Measurements from ENCODE around the gene MEGF6. TPM values are rescaled to one million over a fixed set of nuclear protein-coding genes. Genes with fewer than 3 reads are reported as not detected.

Gene MEGF6
- total RNA-seq, 2 donors from 2014 or later: 67.3 to 82.5 TPM

- intact Hi-C loops (cut with DNase I): no loop called here
- DNase-seq (ENCODE audit: low spot score): no peak
- no peak for TF ChIP-seq CTCF (IDR thresholded peaks at IDR 0.05)
- no peak for TF ChIP-seq POLR2AphosphoS5 (IDR thresholded peaks at IDR 0.05)
- no peak for TF ChIP-seq POLR2A (IDR thresholded peaks at IDR 0.05)
- Histone ChIP-seq H3K4me1 (replicated peaks) (no peaks in the 10 kb centered on the region), H3K27ac (no peak overlapping the region), H3K36me3 (no peaks in the 10 kb centered on the region), H3K9me3 (no peaks in the 10 kb centered on the region), H3K4me3 (no peak overlapping the region), H3K27me3 (replicated peaks; ENCODE audit: insufficient read depth) (no peaks in the 10 kb centered on the region)
- WGBS: 96% methylated on average over 15 of the region's 15 CpGs
Measured at GRCh38 chr1:3511856-3512255, 99.5 kb downstream of the MEGF6 start.

- intact Hi-C loops (cut with DNase I): no loop called here
- Histone ChIP-seq H3K27ac (no peak overlapping the region), H3K4me1 (replicated peaks) (no peaks in the 10 kb centered on the region), H3K9me3 (no peaks in the 10 kb centered on the region), H3K27me3 (replicated peaks; ENCODE audit: insufficient read depth) (no peaks in the 10 kb centered on the region), H3K4me3 (no peak overlapping the region), H3K36me3 (no peaks in the 10 kb centered on the region)
- WGBS: 92% methylated on average over 16 of the region's 16 CpGs
- DNase-seq (ENCODE audit: low spot score): no peak
- TF ChIP-seq POLR2A (IDR thresholded peaks at IDR 0.05): no peak
- TF ChIP-seq POLR2AphosphoS5 (IDR thresholded peaks at IDR 0.05): no peak
- no peak for TF ChIP-seq CTCF (IDR thresholded peaks at IDR 0.05)
Measured at GRCh38 chr1:3511306-3511705, 100.0 kb downstream of the MEGF6 start.

GRCh38 chr1:3510956-3511250 lies 100.4 kb downstream of the MEGF6 start:
- intact Hi-C loops (cut with DNase I): no loop called here
- no peaks in the 10 kb centered on the region for H3K27me3 ChIP-seq (replicated peaks; ENCODE audit: insufficient read depth)
- no peaks in the 10 kb centered on the region for H3K9me3 ChIP-seq
- H3K4me1 ChIP-seq (replicated peaks): no peaks in the 10 kb centered on the region
- no peak overlapping the region for H3K4me3 ChIP-seq
- no peak overlapping the region for H3K27ac ChIP-seq
- H3K36me3 ChIP-seq: no peaks in the 10 kb centered on the region
- TF ChIP-seq POLR2AphosphoS5 (IDR thresholded peaks at IDR 0.05) (no peak), CTCF (IDR thresholded peaks at IDR 0.05) (no peak), POLR2A (IDR thresholded peaks at IDR 0.05) (no peak)
- 92% methylated on average over 12 of the region's 12 CpGs for WGBS
- DNase-seq (ENCODE audit: low spot score): no peak

GRCh38 chr1:3510136-3510955 lies 101.0 kb downstream of the MEGF6 start:
- TF ChIP-seq POLR2A (IDR thresholded peaks at IDR 0.05) (no peak), POLR2AphosphoS5 (IDR thresholded peaks at IDR 0.05) (no peak), CTCF (IDR thresholded peaks at IDR 0.05) (no peak)
- intact Hi-C loops (cut with DNase I): no loop called here
- H3K4me1 ChIP-seq (replicated peaks): no peaks in the 10 kb centered on the region
- H3K27me3 ChIP-seq (replicated peaks; ENCODE audit: insufficient read depth): no peaks in the 10 kb centered on the region
- no peak overlapping the region for H3K27ac ChIP-seq
- no peak overlapping the region for H3K4me3 ChIP-seq
- no peaks in the 10 kb centered on the region for H3K9me3 ChIP-seq
- WGBS: 93% methylated on average over 24 of the region's 32 CpGs
- H3K36me3 ChIP-seq: no peaks in the 10 kb centered on the region
- no peak for DNase-seq (ENCODE audit: low spot score)

- Histone ChIP-seq H3K4me1 (replicated peaks) (no peaks in the 10 kb centered on the region), H3K9me3 (no peaks in the 10 kb centered on the region), H3K27me3 (replicated peaks; ENCODE audit: insufficient read depth) (no peaks in the 10 kb centered on the region), H3K4me3 (no peak overlapping the region), H3K36me3 (no peaks in the 10 kb centered on the region), H3K27ac (no peak overlapping the region)
- 93% methylated on average over 21 of the region's 21 CpGs for WGBS
- no peak for DNase-seq (ENCODE audit: low spot score)
- intact Hi-C loops (cut with DNase I): no loop called here
- no peak for TF ChIP-seq POLR2AphosphoS5 (IDR thresholded peaks at IDR 0.05)
- no peak for TF ChIP-seq CTCF (IDR thresholded peaks at IDR 0.05)
- TF ChIP-seq POLR2A (IDR thresholded peaks at IDR 0.05): no peak
Measured at GRCh38 chr1:3509721-3510120, 101.6 kb downstream of the MEGF6 start.
